ENCODE results near the gene AFAP1L2. TPM values are rescaled to one million over a fixed set of nuclear protein-coding genes. Genes with fewer than 3 reads are reported as not detected.

The AFAP1L2 gene
- total and polyA plus RNA-seq, 2 donors (not counting 1 experiment from before 2014, with no cell fraction given) = 4.7 to 4.9 TPM

DNA sequence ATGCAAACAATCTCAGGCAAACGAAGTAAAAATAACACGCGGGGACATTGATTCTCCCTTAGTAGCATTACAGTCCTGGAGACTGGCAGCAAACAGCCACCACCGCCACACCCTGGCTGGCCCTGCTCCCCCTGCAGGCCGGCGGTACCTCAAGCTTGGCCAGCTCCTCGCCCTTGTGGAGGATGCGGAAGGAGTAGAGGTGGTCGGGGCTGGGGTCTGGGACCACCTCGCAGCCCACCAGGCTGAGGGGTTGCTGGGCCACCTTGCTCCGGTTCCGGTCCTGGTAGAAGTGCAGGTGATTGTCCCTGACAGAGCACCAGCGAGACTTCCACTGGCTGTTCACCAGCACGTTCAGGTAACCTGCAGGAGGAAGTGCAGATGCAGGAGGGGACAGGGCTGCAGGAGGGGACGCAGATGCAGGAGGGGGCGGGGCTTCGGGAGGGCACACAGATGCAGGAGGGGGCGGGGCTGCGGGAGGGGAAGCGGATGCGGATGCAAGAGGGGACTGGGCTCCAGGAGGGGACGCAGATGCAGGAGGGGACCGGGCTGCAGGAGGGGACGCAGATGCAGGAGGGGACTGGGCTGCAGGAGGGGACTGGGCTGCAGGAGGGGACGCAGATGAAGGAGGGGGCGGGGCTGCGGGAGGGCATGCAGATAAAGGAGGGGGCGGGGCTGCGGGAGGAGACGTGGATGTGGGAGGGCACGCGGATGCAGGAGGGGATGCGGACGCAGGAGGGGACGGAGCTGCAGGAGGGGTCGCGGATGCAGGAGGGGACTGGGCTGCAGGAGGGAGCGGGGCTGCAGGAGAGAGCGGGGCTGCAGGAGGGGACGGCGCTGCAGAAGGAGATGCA lies 99.5 kb downstream of the AFAP1L2 start:
- DNase-seq (peak; percentile 83), ATAC-seq (ENCODE audit: low read depth) (peak; percentile 83)
- no peaks in the 10 kb centered on the region for H3K79me2 ChIP-seq (ENCODE audit: control insufficient read depth, insufficient read depth, low read length)
- no peaks in the 10 kb centered on the region for H3K27me3 Mint-ChIP-seq
- peak overlapping the region; percentile 65 to 86 (median 76) for H3K4me3 ChIP-seq (ENCODE audit: control extremely low read depth in 1 of 5, extremely low read depth in 1 of 5, insufficient read depth in 1 of 5, low read depth in 2 of 5, low read length in 4 of 5)
- no peaks in the 10 kb centered on the region for H3K27me3 ChIP-seq (replicated peaks in 1 of 4; ENCODE audit: control extremely low read depth in 1 of 4, control insufficient read depth in 3 of 4, insufficient read depth in 4 of 4, low read length in 3 of 4)
- H3K4me2 ChIP-seq (replicated peaks; ENCODE audit: low read depth, low read length, poor library complexity, severe bottlenecking) = peak overlapping the region; percentile 97
- H3K27ac ChIP-seq (ENCODE audit: low read length in 2 of 2) = peak overlapping the region; percentile 5 to 53
- intact Hi-C loops (cut with micrococcal nuclease) = loop anchor here (1.0 to 10.0 kb wide), 7 partner anchors 130 to 505 kb away; partner anchors contain the start of gene CCDC186
- peak overlapping the region; percentile 75 for H3K27ac Mint-ChIP-seq
- H4K20me1 ChIP-seq (ENCODE audit: control insufficient read depth, insufficient read depth, low read length, poor library complexity, severe bottlenecking) = no peaks in the 10 kb centered on the region
- H3K4me1 ChIP-seq (ENCODE audit: control insufficient read depth in 2 of 2, insufficient read depth in 2 of 2, low read length in 2 of 2) = peaks cover 0 to 10% of the 10 kb centered on the region in 2 donors
- POLR2A ChIA-PET = interaction anchor here (0.8 to 1.2 kb wide), 2 partner anchors 130 to 222 kb away, joined by 3 to 6 read pairs; partner anchors contain the start of gene CCDC186
- WGBS (ENCODE audit: insufficient coverage) = 19% methylated on average over 32 of the region's 41 CpGs
- peak overlapping the region; percentile 91 for H3K4me3 Mint-ChIP-seq
- TF ChIP-seq, protein P1, sequence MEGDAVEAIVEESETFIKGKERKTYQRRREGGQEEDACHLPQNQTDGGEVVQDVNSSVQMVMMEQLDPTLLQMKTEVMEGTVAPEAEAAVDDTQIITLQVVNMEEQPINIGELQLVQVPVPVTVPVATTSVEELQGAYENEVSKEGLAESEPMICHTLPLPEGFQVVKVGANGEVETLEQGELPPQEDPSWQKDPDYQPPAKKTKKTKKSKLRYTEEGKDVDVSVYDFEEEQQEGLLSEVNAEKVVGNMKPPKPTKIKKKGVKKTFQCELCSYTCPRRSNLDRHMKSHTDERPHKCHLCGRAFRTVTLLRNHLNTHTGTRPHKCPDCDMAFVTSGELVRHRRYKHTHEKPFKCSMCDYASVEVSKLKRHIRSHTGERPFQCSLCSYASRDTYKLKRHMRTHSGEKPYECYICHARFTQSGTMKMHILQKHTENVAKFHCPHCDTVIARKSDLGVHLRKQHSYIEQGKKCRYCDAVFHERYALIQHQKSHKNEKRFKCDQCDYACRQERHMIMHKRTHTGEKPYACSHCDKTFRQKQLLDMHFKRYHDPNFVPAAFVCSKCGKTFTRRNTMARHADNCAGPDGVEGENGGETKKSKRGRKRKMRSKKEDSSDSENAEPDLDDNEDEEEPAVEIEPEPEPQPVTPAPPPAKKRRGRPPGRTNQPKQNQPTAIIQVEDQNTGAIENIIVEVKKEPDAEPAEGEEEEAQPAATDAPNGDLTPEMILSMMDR (IDR thresholded peaks at IDR 0.05) = no peak
- TF ChIP-seq EZH2 (IDR thresholded peaks at IDR 0.05; ENCODE audit: borderline replicate concordance, insufficient read depth, low read depth, low read length, poor library complexity, severe bottlenecking) = no peak
- H3K9me3 ChIP-seq (ENCODE audit: control extremely low read depth in 1 of 3, control insufficient read depth in 2 of 3, insufficient read depth in 1 of 3, low read length in 2 of 3) = no peaks in the 10 kb centered on the region
- H2AFZ ChIP-seq (ENCODE audit: insufficient read depth, low read depth, low read length, poor library complexity, severe bottlenecking) = peak overlapping the region; percentile 99
- H3K36me3 ChIP-seq (replicated peaks in 1 of 2; ENCODE audit: control extremely low read depth in 1 of 2, control insufficient read depth in 1 of 2, extremely low read depth in 1 of 2, insufficient read depth in 2 of 2, low read length in 1 of 2) = peaks cover 0 to 7% of the 10 kb centered on the region in 2 experiments
- peaks cover 13% of the 10 kb centered on the region for H3K4me1 Mint-ChIP-seq
- CTCF ChIA-PET = interaction anchor here (0.7 to 2.7 kb wide), 43 partner anchors 11 to 826 kb away, joined by 3 to 82 read pairs (median 4); partner anchors contain the start of genes CASP7, CCDC186, FHIP2A and TRUB1
- H3K9ac ChIP-seq (ENCODE audit: low read length) = peak overlapping the region; percentile 86
- no peaks in the 10 kb centered on the region for H3K9me3 Mint-ChIP-seq (ENCODE audit: insufficient read depth)
